K562 (cell line): ENCODE data around the gene ZNHIT3. TPM values are rescaled to one million over a fixed set of nuclear protein-coding genes. Genes with fewer than 3 reads are reported as not detected.

Experiments used
- CBFA2T2 ChIP-seq: fragments of 450-650 bp; conservative IDR thresholded peaks from 2 replicates; pipeline ENCODE4 v1.6.1; 2017; ENCODE audit warnings: mild to moderate bottlenecking
- CLOCK ChIP-seq: fragments of 250-450 bp; sonication (Bioruptor Pico); IDR thresholded peaks from 2 replicates; pipeline ENCODE4 v1.4.0; 2020; ENCODE audit warnings: mild to moderate bottlenecking, moderate library complexity, borderline replicate concordance
- CREM ChIP-seq: IDR thresholded peaks from 2 replicates; pipeline ENCODE4 v1.6.1; 2014; ENCODE audit warnings: antibody characterized with exemption, low read depth
- ELK3 ChIP-seq: fragments of 450-650 bp; formaldehyde crosslinking; IDR thresholded peaks from 2 replicates; pipeline ENCODE4 v1.4.0; 2020; ENCODE audit warnings: mild to moderate bottlenecking
- FOXM1 ChIP-seq, 2 experiments: fragments of 450-650 bp in 1 of 2; sonication (generic) in 1 of 2; formaldehyde crosslinking in 1 of 2; IDR thresholded peaks; 2 replicates each; pipeline versions ENCODE4 v1.6.1 to v1.9.0; 2017 to 2022; ENCODE audit warnings: low read depth in 2 of 2, mild to moderate bottlenecking in 2 of 2, missing genetic modification reagents in 1 of 2, moderate library complexity in 1 of 2
- FOXO4 ChIP-seq: fragments of 450-650 bp; formaldehyde crosslinking; IDR thresholded peaks from 2 replicates; pipeline ENCODE4 v1.4.0; 2020; ENCODE audit warnings: mild to moderate bottlenecking, moderate library complexity
- HCFC1 ChIP-seq: IDR thresholded peaks from 2 replicates; pipeline ENCODE4 v1.6.1; 2012; ENCODE audit warnings: low read depth, low read length, improper control_type of control experiment
- KDM4B ChIP-seq, 2 experiments: fragments of 450-650 bp in 1 of 2; sonication (generic) in 1 of 2; IDR thresholded peaks; 2 replicates each; pipeline ENCODE4 v1.6.1; 2016 to 2017; ENCODE audit warnings: borderline replicate concordance in 2 of 2, antibody characterized with exemption in 1 of 2, low read depth in 1 of 2, mild to moderate bottlenecking in 1 of 2
- KLF16 ChIP-seq: IDR thresholded peaks from 2 replicates; pipeline ENCODE4 v1.6.1; 2016; ENCODE audit warnings: antibody characterized with exemption
- LEF1 ChIP-seq: fragments of 450-650 bp; IDR thresholded peaks from 2 replicates; pipeline ENCODE4 v1.6.1; 2016; ENCODE audit warnings: mild to moderate bottlenecking
- POLR3G ChIP-seq: IDR thresholded peaks from 2 replicates; pipeline ENCODE4 v1.6.1; 2011; ENCODE audit not compliant: insufficient read length, insufficient replicate concordance; ENCODE audit errors: extremely low read depth
- PYGO2 ChIP-seq: fragments of 450-650 bp; IDR thresholded peaks from 2 replicates; pipeline ENCODE4 v1.6.1; 2016; ENCODE audit warnings: mild to moderate bottlenecking, missing genetic modification characterization, moderate library complexity, missing compliant biosample characterization
- RBM17 ChIP-seq: fragments of 200-400 bp; formaldehyde crosslinking; IDR thresholded peaks from 2 replicates; pipeline ENCODE4 v1.6.1; 2017; ENCODE audit warnings: low read depth, mild to moderate bottlenecking, low read length, borderline replicate concordance
- RNF2 ChIP-seq: sonication (generic); IDR thresholded peaks from 2 replicates; pipeline ENCODE4 v1.6.1; 2016
- STAT5A ChIP-seq: IDR thresholded peaks from 2 replicates; pipeline ENCODE4 v1.6.1; 2012; ENCODE audit warnings: low read length, inconsistent platforms, borderline replicate concordance
- THAP12 ChIP-seq: fragments of 250-450 bp; sonication (Bioruptor Pico); IDR thresholded peaks from 2 replicates; pipeline ENCODE4 v1.9.0; 2021; ENCODE audit warnings: mild to moderate bottlenecking, inconsistent platforms
- ZNF174 ChIP-seq: fragments of 250-450 bp; sonication (Bioruptor Pico); IDR thresholded peaks from 2 replicates; pipeline ENCODE4 v1.4.0; 2020; ENCODE audit warnings: mild to moderate bottlenecking
- ZNF445 ChIP-seq: fragments of 250-450 bp; sonication (Bioruptor Pico); IDR thresholded peaks from 2 replicates; pipeline ENCODE4 v1.4.0; 2020; ENCODE audit warnings: low read depth, mild to moderate bottlenecking, moderate library complexity
- ZNF57 ChIP-seq: fragments of 450-650 bp; formaldehyde crosslinking; IDR thresholded peaks from 2 replicates; pipeline ENCODE4 v1.4.0; 2020; ENCODE audit warnings: mild to moderate bottlenecking, moderate library complexity
- ZNF766 ChIP-seq: fragments of 200-800 bp; sonication (Bioruptor generic); conservative IDR thresholded peaks from 2 replicates; pipeline ENCODE4 v1.6.1; 2016; ENCODE audit warnings: missing genetic modification characterization, missing compliant biosample characterization
- polyA plus RNA-seq, 8 experiments: library from polyadenylated mRNA; depleted of rRNA in 4 of 8; stranded (reverse) in 5 of 8; unstranded in 3 of 8; fragments of >200 nt; fragmentation: Nextera tagmentation in 2 of 8; fragmentation: Illumina TruSeq in 1 of 8; extraction: Ambion mirVana in 2 of 8; extraction: Trizol in 1 of 8; gene quantifications; 2 replicates each; pipeline versions ENCODE4 v1.2.1 to v1.2.3, GENCODE V29; 2011 to 2014; ENCODE audit warnings: inconsistent platforms in 1 of 8, missing spikeins in 1 of 8
- total RNA-seq, 7 experiments: library from RNA; depleted of rRNA in 6 of 7; stranded (reverse); fragments of >200 nt in 6 of 7; fragmentation: Illumina TruSeq in 2 of 7; extraction: Trizol in 2 of 7; gene quantifications; 2 replicates each; pipeline versions ENCODE4 v1.2.1 to v1.2.3, GENCODE V29; 2011 to 2021; ENCODE audit warnings: low replicate concordance in 1 of 7

The ZNHIT3 gene
- total and polyA plus RNA-seq, 9 of the 15 experiments (the other 6 are each of a cell fraction or from before 2014, with no cell fraction given) = 45.0 to 300 (median 88.4) TPM

GRCh38 chr17:36534840-36535668 is 48.6 kb downstream of the ZNHIT3 start, which contains the start of the genes MYO19 and PIGW (continued):
- TF ChIP-seq CLOCK = peak; percentile 71; the same call in 1 of the 2 replicates
- no peak for TF ChIP-seq ELK3 (CRISPR knock-in tag)
- peak; percentile 76 for TF ChIP-seq HCFC1
- TF ChIP-seq FOXO4 (CRISPR knock-in tag) = no peak
- no peak; the same call in 1 of the 2 replicates for TF ChIP-seq LEF1
- TF ChIP-seq KDM4B (IDR thresholded peaks at IDR 0.05; ENCODE audit: borderline replicate concordance in 2 of 2, low read depth in 1 of 2) = peak in 1 of 2 experiments; percentile 75; a peak in 1 of 4 replicates
- no peak for TF ChIP-seq STAT5A
- no peak for TF ChIP-seq KLF16
- TF ChIP-seq FOXM1 (IDR thresholded peaks at IDR 0.05; ENCODE audit: low read depth) = no peak
- no peak; the same call in 1 of the 2 replicates for TF ChIP-seq FOXM1 (CRISPR knock-in tag; IDR thresholded peaks at IDR 0.05; ENCODE audit: low read depth)
- TF ChIP-seq CREM = peak; percentile 89
- TF ChIP-seq CBFA2T2 = no peak; the same call in 1 of the 2 replicates
- no peak for TF ChIP-seq POLR3G
- TF ChIP-seq ZNF766 (CRISPR knock-in tag) = peak; percentile 47
- TF ChIP-seq ZNF445 (CRISPR knock-in tag) = no peak
- no peak for TF ChIP-seq ZNF174 (CRISPR knock-in tag)
- no peak for TF ChIP-seq PYGO2
- TF ChIP-seq ZNF57 (CRISPR knock-in tag) = 0 out of 2 replicates have a peak, but pooled peaks have one; percentile 37
- peak; percentile 49; the same call in 1 of the 2 replicates for TF ChIP-seq RNF2
- TF ChIP-seq RBM17 = no peak
- peak; percentile 34; the same call in 1 of the 2 replicates for TF ChIP-seq THAP12 (CRISPR knock-in tag)
